ENCODE data around the gene LYPD4. TPM values are rescaled to one million over a fixed set of nuclear protein-coding genes. Genes with fewer than 3 reads are reported as not detected.
A peak's percentile ranks its signal among the peaks of the same experiment; 100 is the strongest.
"Not testable (repeated sequence)": the region's sequence is repeated elsewhere in the genome, so short reads cannot be mapped to it uniquely, and the experiment has no call there.

The LYPD4 gene
- total RNA-seq, 1 donor = not detected

- Histone ChIP-seq H3K4me3 (ENCODE audit: low read length) (no peak overlapping the region), H3K9me3 (ENCODE audit: low read depth, low read length) (no peaks in the 10 kb centered on the region), H3K4me1 (ENCODE audit: insufficient read depth, low read length) (peaks cover 84% of the 10 kb centered on the region), H3K27me3 (ENCODE audit: insufficient read depth, low read length) (no peaks in the 10 kb centered on the region)
Measured at GRCh38 chr19:41879080-41879479, 34.6 kb upstream of the LYPD4 start.

GRCh38 chr19:41877916-41878905, 33.7 kb upstream of the LYPD4 start:
- H3K4me1 ChIP-seq (ENCODE audit: insufficient read depth, low read length) = peaks cover 92% of the 10 kb centered on the region
- H3K9me3 ChIP-seq (ENCODE audit: low read depth, low read length) = no peaks in the 10 kb centered on the region
- no peaks in the 10 kb centered on the region for H3K27me3 ChIP-seq (ENCODE audit: insufficient read depth, low read length)
- H3K4me3 ChIP-seq (ENCODE audit: low read length) = peak overlapping the region; percentile 47

GRCh38 chr19:41876847-41877832, 32.7 kb upstream of the LYPD4 start, which contains the start of gene CD79A:
CD79A (plus strand) TSS chr19:41877279; CDS start chr19:41877305, 26 bp downstream.
- Histone ChIP-seq H3K4me3 (ENCODE audit: low read length) (peak within 1 kb of the TSS; percentile 47), H3K27me3 (ENCODE audit: insufficient read depth, low read length) (no peaks in the 10 kb centered on the region), H3K9me3 (ENCODE audit: low read depth, low read length) (no peaks in the 10 kb centered on the region), H3K4me1 (ENCODE audit: insufficient read depth, low read length) (peaks cover 97% of the 10 kb centered on the region)

GRCh38 chr19:41875973-41876372, 31.5 kb upstream of the LYPD4 start:
- H3K27me3 ChIP-seq (ENCODE audit: insufficient read depth, low read length); H3K9me3 ChIP-seq (ENCODE audit: low read depth, low read length); H3K4me3 ChIP-seq (ENCODE audit: low read length): not testable (repeated sequence)
- H3K4me1 ChIP-seq (ENCODE audit: insufficient read depth, low read length) = peaks cover 97% of the 10 kb centered on the region

- Histone ChIP-seq H3K27me3 (ENCODE audit: insufficient read depth, low read length) (no peaks in the 10 kb centered on the region), H3K4me1 (ENCODE audit: insufficient read depth, low read length) (peaks cover 94% of the 10 kb centered on the region), H3K4me3 (ENCODE audit: low read length) (no peak overlapping the region), H3K9me3 (ENCODE audit: low read depth, low read length) (no peaks in the 10 kb centered on the region)
Measured at GRCh38 chr19:41872775-41873647, 28.5 kb upstream of the LYPD4 start.

- Histone ChIP-seq H3K4me3 (ENCODE audit: low read length) (no peak overlapping the region), H3K9me3 (ENCODE audit: low read depth, low read length) (no peaks in the 10 kb centered on the region), H3K27me3 (ENCODE audit: insufficient read depth, low read length) (no peaks in the 10 kb centered on the region), H3K4me1 (ENCODE audit: insufficient read depth, low read length) (peaks cover 94% of the 10 kb centered on the region)
Measured at GRCh38 chr19:41872384-41872774, 27.9 kb upstream of the LYPD4 start.

GRCh38 chr19:41871573-41872383, 27.3 kb upstream of the LYPD4 start:
- Histone ChIP-seq H3K9me3 (ENCODE audit: low read depth, low read length) (no peaks in the 10 kb centered on the region), H3K4me3 (ENCODE audit: low read length) (no peak overlapping the region), H3K27me3 (ENCODE audit: insufficient read depth, low read length) (no peaks in the 10 kb centered on the region), H3K4me1 (ENCODE audit: insufficient read depth, low read length) (peaks cover 90% of the 10 kb centered on the region)

- peaks cover 77% of the 10 kb centered on the region for H3K4me1 ChIP-seq (ENCODE audit: insufficient read depth, low read length)
- no peaks in the 10 kb centered on the region for H3K27me3 ChIP-seq (ENCODE audit: insufficient read depth, low read length)
- no peak overlapping the region for H3K4me3 ChIP-seq (ENCODE audit: low read length)
- no peaks in the 10 kb centered on the region for H3K9me3 ChIP-seq (ENCODE audit: low read depth, low read length)
Measured at GRCh38 chr19:41870401-41870873, 26.0 kb upstream of the LYPD4 start.

GRCh38 chr19:41869374-41869955, 25.0 kb upstream of the LYPD4 start:
- Histone ChIP-seq H3K4me3 (ENCODE audit: low read length) (no peak overlapping the region), H3K9me3 (ENCODE audit: low read depth, low read length) (no peaks in the 10 kb centered on the region), H3K27me3 (ENCODE audit: insufficient read depth, low read length) (no peaks in the 10 kb centered on the region), H3K4me1 (ENCODE audit: insufficient read depth, low read length) (peaks cover 75% of the 10 kb centered on the region)

GRCh38 chr19:41868989-41869300, 24.5 kb upstream of the LYPD4 start:
- H3K4me1 ChIP-seq (ENCODE audit: insufficient read depth, low read length) = peaks cover 71% of the 10 kb centered on the region

GRCh38 chr19:41868120-41868988, 23.9 kb upstream of the LYPD4 start:
- Histone ChIP-seq H3K27me3 (ENCODE audit: insufficient read depth, low read length) (no peaks in the 10 kb centered on the region), H3K4me3 (ENCODE audit: low read length) (no peak overlapping the region), H3K4me1 (ENCODE audit: insufficient read depth, low read length) (peaks cover 69% of the 10 kb centered on the region), H3K9me3 (ENCODE audit: low read depth, low read length) (no peaks in the 10 kb centered on the region)

More at GRCh38 chr19:41868989-41869300, 24.5 kb upstream of the LYPD4 start:
- Histone ChIP-seq H3K27me3 (ENCODE audit: insufficient read depth, low read length) (no peaks in the 10 kb centered on the region), H3K4me3 (ENCODE audit: low read length) (no peak overlapping the region), H3K9me3 (ENCODE audit: low read depth, low read length) (no peaks in the 10 kb centered on the region)

- H3K4me1 ChIP-seq (ENCODE audit: insufficient read depth, low read length) = peaks cover 69% of the 10 kb centered on the region
- H3K4me3 ChIP-seq (ENCODE audit: low read length) = no peak overlapping the region
- no peaks in the 10 kb centered on the region for H3K9me3 ChIP-seq (ENCODE audit: low read depth, low read length)
- no peaks in the 10 kb centered on the region for H3K27me3 ChIP-seq (ENCODE audit: insufficient read depth, low read length)
Measured at GRCh38 chr19:41866284-41866683, 21.8 kb upstream of the LYPD4 start.

All from mononuclear cell (primary cell).